ENCODE results near the gene WIF1.

WIF1 gene

DNA sequence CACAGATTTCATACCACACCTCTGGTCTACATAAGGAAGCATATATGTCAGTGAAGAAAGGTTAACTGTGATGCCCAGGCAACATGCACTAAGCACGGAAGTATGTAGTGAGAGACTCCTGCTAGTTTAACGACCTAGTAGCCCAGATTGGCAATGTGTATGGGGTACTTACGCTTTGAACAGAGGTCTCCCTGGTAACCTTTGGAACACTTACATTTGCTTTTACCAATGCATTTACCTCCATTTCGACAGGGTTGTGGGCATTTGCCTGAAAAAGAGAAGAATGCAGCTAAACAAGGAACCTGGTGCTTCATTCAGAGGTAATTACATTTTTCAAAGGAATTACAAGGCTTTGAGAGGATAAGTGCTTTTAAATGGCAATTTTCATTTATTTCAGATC is 65.2 kb downstream of the WIF1 start (continued):
- TF ChIP-seq TCF4 (CRISPR knock-in tag; IDR thresholded peaks at IDR 0.05; ENCODE audit: borderline replicate concordance) (no peak), ISL1 (CRISPR knock-in tag; IDR thresholded peaks at IDR 0.05) (no peak), ZNF565 (CRISPR knock-in tag; conservative IDR thresholded peaks at IDR 0.05; ENCODE audit: low read depth) (no peak)

DNA sequence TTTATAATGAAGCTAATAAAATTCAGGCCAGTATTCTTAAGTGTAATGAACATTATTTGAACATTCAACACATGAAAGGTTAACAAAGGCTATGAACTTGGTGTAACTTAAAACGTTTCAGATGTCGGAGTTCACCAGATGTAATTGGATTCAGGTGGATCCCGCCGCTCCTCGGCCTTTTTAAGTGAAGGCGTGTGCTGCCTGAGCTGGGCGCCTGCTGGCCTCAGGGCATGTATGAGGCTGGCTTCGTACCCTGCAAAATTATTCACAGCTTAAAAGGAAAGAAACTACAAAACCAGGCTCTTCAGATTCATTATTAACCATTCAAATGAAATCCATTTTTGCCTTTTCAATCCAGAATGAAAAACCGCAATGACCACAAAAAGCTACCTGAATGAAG is 69.9 kb downstream of the WIF1 start:
- TF ChIP-seq TCF4 (CRISPR knock-in tag; IDR thresholded peaks at IDR 0.05; ENCODE audit: borderline replicate concordance) (no peak), ZFP3 (CRISPR knock-in tag; IDR thresholded peaks at IDR 0.05) (no peak), ZC3H10 (CRISPR knock-in tag; IDR thresholded peaks at IDR 0.05) (no peak), PPARA (CRISPR knock-in tag; IDR thresholded peaks at IDR 0.05; ENCODE audit: borderline replicate concordance) (no peak), ARNTL (CRISPR knock-in tag; IDR thresholded peaks at IDR 0.05; ENCODE audit: borderline replicate concordance, low read depth) (no peak), SNAI2 (CRISPR knock-in tag; IDR thresholded peaks at IDR 0.05) (no peak), ZFP30 (CRISPR knock-in tag; IDR thresholded peaks at IDR 0.05) (no peak), CSDC2 (CRISPR knock-in tag; IDR thresholded peaks at IDR 0.05) (no peak), ESRRG (CRISPR knock-in tag; IDR thresholded peaks at IDR 0.05) (no peak)
- TF ChIP-seq, protein P1, sequence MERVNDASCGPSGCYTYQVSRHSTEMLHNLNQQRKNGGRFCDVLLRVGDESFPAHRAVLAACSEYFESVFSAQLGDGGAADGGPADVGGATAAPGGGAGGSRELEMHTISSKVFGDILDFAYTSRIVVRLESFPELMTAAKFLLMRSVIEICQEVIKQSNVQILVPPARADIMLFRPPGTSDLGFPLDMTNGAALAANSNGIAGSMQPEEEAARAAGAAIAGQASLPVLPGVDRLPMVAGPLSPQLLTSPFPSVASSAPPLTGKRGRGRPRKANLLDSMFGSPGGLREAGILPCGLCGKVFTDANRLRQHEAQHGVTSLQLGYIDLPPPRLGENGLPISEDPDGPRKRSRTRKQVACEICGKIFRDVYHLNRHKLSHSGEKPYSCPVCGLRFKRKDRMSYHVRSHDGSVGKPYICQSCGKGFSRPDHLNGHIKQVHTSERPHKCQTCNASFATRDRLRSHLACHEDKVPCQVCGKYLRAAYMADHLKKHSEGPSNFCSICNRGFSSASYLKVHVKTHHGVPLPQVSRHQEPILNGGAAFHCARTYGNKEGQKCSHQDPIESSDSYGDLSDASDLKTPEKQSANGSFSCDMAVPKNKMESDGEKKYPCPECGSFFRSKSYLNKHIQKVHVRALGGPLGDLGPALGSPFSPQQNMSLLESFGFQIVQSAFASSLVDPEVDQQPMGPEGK (CRISPR knock-in tag; IDR thresholded peaks at IDR 0.05; ENCODE audit: borderline replicate concordance) = no peak
- TF ChIP-seq, protein P2, sequence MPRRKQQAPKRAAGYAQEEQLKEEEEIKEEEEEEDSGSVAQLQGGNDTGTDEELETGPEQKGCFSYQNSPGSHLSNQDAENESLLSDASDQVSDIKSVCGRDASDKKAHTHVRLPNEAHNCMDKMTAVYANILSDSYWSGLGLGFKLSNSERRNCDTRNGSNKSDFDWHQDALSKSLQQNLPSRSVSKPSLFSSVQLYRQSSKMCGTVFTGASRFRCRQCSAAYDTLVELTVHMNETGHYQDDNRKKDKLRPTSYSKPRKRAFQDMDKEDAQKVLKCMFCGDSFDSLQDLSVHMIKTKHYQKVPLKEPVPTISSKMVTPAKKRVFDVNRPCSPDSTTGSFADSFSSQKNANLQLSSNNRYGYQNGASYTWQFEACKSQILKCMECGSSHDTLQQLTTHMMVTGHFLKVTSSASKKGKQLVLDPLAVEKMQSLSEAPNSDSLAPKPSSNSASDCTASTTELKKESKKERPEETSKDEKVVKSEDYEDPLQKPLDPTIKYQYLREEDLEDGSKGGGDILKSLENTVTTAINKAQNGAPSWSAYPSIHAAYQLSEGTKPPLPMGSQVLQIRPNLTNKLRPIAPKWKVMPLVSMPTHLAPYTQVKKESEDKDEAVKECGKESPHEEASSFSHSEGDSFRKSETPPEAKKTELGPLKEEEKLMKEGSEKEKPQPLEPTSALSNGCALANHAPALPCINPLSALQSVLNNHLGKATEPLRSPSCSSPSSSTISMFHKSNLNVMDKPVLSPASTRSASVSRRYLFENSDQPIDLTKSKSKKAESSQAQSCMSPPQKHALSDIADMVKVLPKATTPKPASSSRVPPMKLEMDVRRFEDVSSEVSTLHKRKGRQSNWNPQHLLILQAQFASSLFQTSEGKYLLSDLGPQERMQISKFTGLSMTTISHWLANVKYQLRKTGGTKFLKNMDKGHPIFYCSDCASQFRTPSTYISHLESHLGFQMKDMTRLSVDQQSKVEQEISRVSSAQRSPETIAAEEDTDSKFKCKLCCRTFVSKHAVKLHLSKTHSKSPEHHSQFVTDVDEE (CRISPR knock-in tag; IDR thresholded peaks at IDR 0.05) = no peak
- no peak for ATAC-seq

DNA sequence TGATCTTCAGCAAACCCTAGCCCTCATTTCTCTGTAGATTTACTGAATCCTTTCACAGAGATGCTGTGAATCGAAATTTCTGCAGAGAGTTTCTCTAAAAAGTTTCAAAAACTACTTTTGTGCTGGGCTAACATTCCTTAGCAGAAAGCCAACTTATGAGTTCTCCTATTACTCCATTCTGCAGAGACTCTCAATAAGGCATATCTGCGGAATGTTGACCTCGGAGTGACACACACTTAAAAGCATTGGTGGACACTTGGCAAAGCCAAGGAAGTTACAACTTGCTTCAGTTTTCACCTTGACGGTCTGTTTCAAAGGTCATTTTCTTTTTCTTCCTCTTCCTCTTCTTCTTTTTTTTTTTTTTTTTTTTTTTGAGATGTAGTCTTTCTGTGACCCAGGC is 75.8 kb downstream of the WIF1 start:
- no peak for ATAC-seq
- TF ChIP-seq, protein P3, sequence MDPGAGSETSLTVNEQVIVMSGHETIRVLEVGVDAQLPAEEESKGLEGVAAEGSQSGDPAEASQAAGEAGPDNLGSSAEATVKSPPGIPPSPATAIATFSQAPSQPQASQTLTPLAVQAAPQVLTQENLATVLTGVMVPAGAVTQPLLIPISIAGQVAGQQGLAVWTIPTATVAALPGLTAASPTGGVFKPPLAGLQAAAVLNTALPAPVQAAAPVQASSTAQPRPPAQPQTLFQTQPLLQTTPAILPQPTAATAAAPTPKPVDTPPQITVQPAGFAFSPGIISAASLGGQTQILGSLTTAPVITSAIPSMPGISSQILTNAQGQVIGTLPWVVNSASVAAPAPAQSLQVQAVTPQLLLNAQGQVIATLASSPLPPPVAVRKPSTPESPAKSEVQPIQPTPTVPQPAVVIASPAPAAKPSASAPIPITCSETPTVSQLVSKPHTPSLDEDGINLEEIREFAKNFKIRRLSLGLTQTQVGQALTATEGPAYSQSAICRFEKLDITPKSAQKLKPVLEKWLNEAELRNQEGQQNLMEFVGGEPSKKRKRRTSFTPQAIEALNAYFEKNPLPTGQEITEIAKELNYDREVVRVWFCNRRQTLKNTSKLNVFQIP (CRISPR knock-in tag; IDR thresholded peaks at IDR 0.05; ENCODE audit: borderline replicate concordance, low read depth) = no peak
- no peak for TF ChIP-seq BACH2 (CRISPR knock-in tag; IDR thresholded peaks at IDR 0.05; ENCODE audit: borderline replicate concordance)
- TF ChIP-seq, protein P1 (CRISPR knock-in tag; IDR thresholded peaks at IDR 0.05; ENCODE audit: borderline replicate concordance) = no peak

DNA sequence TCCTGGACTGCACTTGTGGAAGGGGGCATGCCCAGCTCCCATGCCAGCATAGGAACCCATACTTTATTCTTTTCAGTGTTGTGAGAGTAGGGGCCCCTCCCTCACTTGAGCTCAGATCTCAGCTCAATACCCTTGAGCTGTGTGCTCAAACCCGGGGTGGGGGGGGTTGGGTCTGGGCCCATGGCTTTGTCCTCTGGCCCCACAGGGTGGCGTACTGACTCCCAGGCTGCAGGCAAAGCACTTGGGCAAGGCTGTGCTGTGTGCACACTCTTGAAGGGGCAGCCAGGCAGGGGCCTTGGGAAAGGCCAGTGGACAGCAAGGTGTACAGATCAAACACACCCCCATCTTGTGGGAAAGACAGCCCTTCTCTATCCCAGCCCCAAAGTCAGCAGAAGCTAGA is 81.8 kb downstream of the WIF1 start:
- no peak for ATAC-seq
- TF ChIP-seq ESRRG (CRISPR knock-in tag; IDR thresholded peaks at IDR 0.05) (no peak), CSDC2 (CRISPR knock-in tag; IDR thresholded peaks at IDR 0.05) (no peak), ZFP30 (CRISPR knock-in tag; IDR thresholded peaks at IDR 0.05) (no peak), PPARA (CRISPR knock-in tag; IDR thresholded peaks at IDR 0.05; ENCODE audit: borderline replicate concordance) (no peak), TCF4 (CRISPR knock-in tag; IDR thresholded peaks at IDR 0.05; ENCODE audit: borderline replicate concordance) (no peak), TOX (CRISPR knock-in tag; IDR thresholded peaks at IDR 0.05; ENCODE audit: borderline replicate concordance) (no peak), ZC3H10 (CRISPR knock-in tag; IDR thresholded peaks at IDR 0.05) (no peak), ISL1 (CRISPR knock-in tag; IDR thresholded peaks at IDR 0.05) (no peak), SNAI2 (CRISPR knock-in tag; IDR thresholded peaks at IDR 0.05) (no peak), ZNF8 (CRISPR knock-in tag; IDR thresholded peaks at IDR 0.05) (no peak), BACH2 (CRISPR knock-in tag; IDR thresholded peaks at IDR 0.05; ENCODE audit: borderline replicate concordance) (no peak), ARNTL (CRISPR knock-in tag; IDR thresholded peaks at IDR 0.05; ENCODE audit: borderline replicate concordance, low read depth) (no peak), OSR1 (CRISPR knock-in tag; IDR thresholded peaks at IDR 0.05) (no peak)
- TF ChIP-seq, protein P1 (CRISPR knock-in tag; IDR thresholded peaks at IDR 0.05; ENCODE audit: borderline replicate concordance) = no peak
- TF ChIP-seq, protein P3 (CRISPR knock-in tag; IDR thresholded peaks at IDR 0.05; ENCODE audit: borderline replicate concordance, low read depth) = no peak
- TF ChIP-seq, protein P4, sequence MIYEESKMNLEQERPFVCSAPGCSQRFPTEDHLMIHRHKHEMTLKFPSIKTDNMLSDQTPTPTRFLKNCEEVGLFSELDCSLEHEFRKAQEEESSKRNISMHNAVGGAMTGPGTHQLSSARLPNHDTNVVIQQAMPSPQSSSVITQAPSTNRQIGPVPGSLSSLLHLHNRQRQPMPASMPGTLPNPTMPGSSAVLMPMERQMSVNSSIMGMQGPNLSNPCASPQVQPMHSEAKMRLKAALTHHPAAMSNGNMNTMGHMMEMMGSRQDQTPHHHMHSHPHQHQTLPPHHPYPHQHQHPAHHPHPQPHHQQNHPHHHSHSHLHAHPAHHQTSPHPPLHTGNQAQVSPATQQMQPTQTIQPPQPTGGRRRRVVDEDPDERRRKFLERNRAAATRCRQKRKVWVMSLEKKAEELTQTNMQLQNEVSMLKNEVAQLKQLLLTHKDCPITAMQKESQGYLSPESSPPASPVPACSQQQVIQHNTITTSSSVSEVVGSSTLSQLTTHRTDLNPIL (CRISPR knock-in tag; IDR thresholded peaks at IDR 0.05; ENCODE audit: low read depth) = no peak
- TF ChIP-seq, protein P5, sequence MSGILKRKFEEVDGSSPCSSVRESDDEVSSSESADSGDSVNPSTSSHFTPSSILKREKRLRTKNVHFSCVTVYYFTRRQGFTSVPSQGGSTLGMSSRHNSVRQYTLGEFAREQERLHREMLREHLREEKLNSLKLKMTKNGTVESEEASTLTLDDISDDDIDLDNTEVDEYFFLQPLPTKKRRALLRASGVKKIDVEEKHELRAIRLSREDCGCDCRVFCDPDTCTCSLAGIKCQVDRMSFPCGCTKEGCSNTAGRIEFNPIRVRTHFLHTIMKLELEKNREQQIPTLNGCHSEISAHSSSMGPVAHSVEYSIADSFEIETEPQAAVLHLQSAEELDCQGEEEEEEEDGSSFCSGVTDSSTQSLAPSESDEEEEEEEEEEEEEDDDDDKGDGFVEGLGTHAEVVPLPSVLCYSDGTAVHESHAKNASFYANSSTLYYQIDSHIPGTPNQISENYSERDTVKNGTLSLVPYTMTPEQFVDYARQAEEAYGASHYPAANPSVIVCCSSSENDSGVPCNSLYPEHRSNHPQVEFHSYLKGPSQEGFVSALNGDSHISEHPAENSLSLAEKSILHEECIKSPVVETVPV (CRISPR knock-in tag; IDR thresholded peaks at IDR 0.05) = no peak

All from SK-N-SH treated with all-trans-retinoic acid at 6 μM for 48 hours (cell line).